Astrocyte (in vitro differentiated cells and primary cell): ENCODE measurements around the gene DPH5.

Source experiments
- CTCF ChIP-seq: IDR thresholded peaks from 2 replicates; pipeline ENCODE4 v1.5.1; 2011; ENCODE audit warnings: low read depth, mild to moderate bottlenecking, inconsistent platforms, low read length, moderate library complexity; ENCODE audit not compliant: insufficient read depth
- EZH2 ChIP-seq: IDR thresholded peaks from 2 replicates; pipeline ENCODE4 v1.6.1; 2012; ENCODE audit warnings: mild to moderate bottlenecking, low read length, inconsistent platforms; ENCODE audit not compliant: insufficient read depth

- TF ChIP-seq CTCF (no peak), EZH2 (no peak)
These were observed 35.4 kb upstream of the DPH5 start for GRCh38 chr1:101060992-101061391.
